Fibroblast of lung (primary cell): ENCODE data around the gene TRERF1. TPM values are rescaled to one million over a fixed set of nuclear protein-coding genes. Genes with fewer than 3 reads are reported as not detected.

Experiments used
- DNase-seq, 2 donors: peaks; one replicate each; pipeline versions ENCODE4 v3.0.0 to v3.0.0-alpha.2; 2010; ENCODE audit warnings: low read depth in 2 of 2
- H2AFZ ChIP-seq: 2 replicates; pipeline ENCODE4 v1.5.1; 2012; ENCODE audit warnings: low read length, control low read depth, inconsistent platforms
- H3K27ac ChIP-seq: 2 replicates; pipeline ENCODE4 v1.5.1; 2011; ENCODE audit warnings: low read length, control low read depth; ENCODE audit not compliant: insufficient read depth
- H3K27me3 ChIP-seq: 2 replicates; pipeline ENCODE4 v1.5.1; 2011; ENCODE audit warnings: mild to moderate bottlenecking, low read length; ENCODE audit not compliant: control insufficient read depth, insufficient read depth
- H3K36me3 ChIP-seq: 2 replicates; pipeline ENCODE4 v1.5.1; 2011; ENCODE audit warnings: low read length; ENCODE audit not compliant: control insufficient read depth, insufficient read depth
- H3K4me1 ChIP-seq: 2 replicates; pipeline ENCODE4 v1.5.1; 2011; ENCODE audit warnings: low read length; ENCODE audit not compliant: control insufficient read depth, insufficient read depth; ENCODE audit errors: extremely low read depth
- H3K4me2 ChIP-seq: 2 replicates; pipeline ENCODE4 v1.5.1; 2011; ENCODE audit warnings: low read length, control low read depth; ENCODE audit not compliant: insufficient read depth; ENCODE audit errors: extremely low read depth
- H3K4me3 ChIP-seq, 4 experiments: fragments of 200-600 bp in 1 of 4; sonication (generic) in 1 of 4; replicated peaks in 1 of 4; 2 replicates each; pipeline ENCODE4 v1.5.1; 2011 to 2016; ENCODE audit warnings: low read length in 4 of 4, low read depth in 3 of 4, mild to moderate bottlenecking in 3 of 4, control low read depth in 2 of 4, inconsistent platforms in 1 of 4, mixed read lengths in 1 of 4; ENCODE audit not compliant: insufficient read depth in 1 of 4; ENCODE audit errors: control extremely low read depth in 1 of 4
- H3K79me2 ChIP-seq: 2 replicates; pipeline ENCODE4 v1.5.1; 2012; ENCODE audit warnings: mild to moderate bottlenecking, low read length, inconsistent platforms; ENCODE audit not compliant: control insufficient read depth, insufficient read depth
- H3K9ac ChIP-seq: 2 replicates; pipeline ENCODE4 v1.5.1; 2011; ENCODE audit warnings: mild to moderate bottlenecking, low read length, control low read depth; ENCODE audit not compliant: insufficient read depth
- H3K9me3 ChIP-seq: 2 replicates; pipeline ENCODE4 v1.5.1; 2012; ENCODE audit warnings: low read depth, low read length; ENCODE audit not compliant: control insufficient read depth, insufficient read depth
- H4K20me1 ChIP-seq: 2 replicates; pipeline ENCODE4 v1.5.1; 2011; ENCODE audit warnings: low read length; ENCODE audit not compliant: control insufficient read depth, insufficient read depth; ENCODE audit errors: extremely low read depth
- EZH2 ChIP-seq: IDR thresholded peaks from 2 replicates; pipeline ENCODE4 v1.5.1; 2012; ENCODE audit warnings: low read length, control low read depth, mild to moderate bottlenecking; ENCODE audit errors: missing control alignments
- polyA plus RNA-seq, 2 donors: library from polyadenylated mRNA; depleted of rRNA in 1 of 2; stranded (reverse) in 1 of 2; unstranded in 1 of 2; fragments of >200 nt; gene quantifications; 2 replicates each; pipeline ENCODE4 v1.2.1, GENCODE V29; 2011 to 2012; ENCODE audit warnings: missing spikeins in 1 of 2
- total RNA-seq: library from RNA; depleted of rRNA; stranded (reverse); fragments of >200 nt; gene quantifications from 2 replicates; pipeline ENCODE4 v1.2.1, GENCODE V29; 2014
- TF ChIP-seq, protein P1 (sequence below), 2 donors: IDR thresholded peaks in 1 of 2; conservative IDR thresholded peaks in 1 of 2; 1 replicate in 1 of 2; 2 replicates in 1 of 2; pipeline ENCODE4 v1.5.1; 2011 to 2012; ENCODE audit warnings: low read length in 2 of 2, control low read depth in 1 of 2, inconsistent platforms in 1 of 2, low read depth in 1 of 2, mild to moderate bottlenecking in 1 of 2

Gene TRERF1
- total and polyA plus RNA-seq, 2 donors (not counting 1 experiment from before 2014, with no cell fraction given): 6.3 to 8.3 TPM

GRCh38 chr6:42188406-42188805 is 263.3 kb downstream of the TRERF1 start:
- Histone ChIP-seq H3K36me3 (no peaks in the 10 kb centered on the region), H4K20me1 (no peaks in the 10 kb centered on the region)
- TF ChIP-seq EZH2: no peak
- TF ChIP-seq, protein P1, sequence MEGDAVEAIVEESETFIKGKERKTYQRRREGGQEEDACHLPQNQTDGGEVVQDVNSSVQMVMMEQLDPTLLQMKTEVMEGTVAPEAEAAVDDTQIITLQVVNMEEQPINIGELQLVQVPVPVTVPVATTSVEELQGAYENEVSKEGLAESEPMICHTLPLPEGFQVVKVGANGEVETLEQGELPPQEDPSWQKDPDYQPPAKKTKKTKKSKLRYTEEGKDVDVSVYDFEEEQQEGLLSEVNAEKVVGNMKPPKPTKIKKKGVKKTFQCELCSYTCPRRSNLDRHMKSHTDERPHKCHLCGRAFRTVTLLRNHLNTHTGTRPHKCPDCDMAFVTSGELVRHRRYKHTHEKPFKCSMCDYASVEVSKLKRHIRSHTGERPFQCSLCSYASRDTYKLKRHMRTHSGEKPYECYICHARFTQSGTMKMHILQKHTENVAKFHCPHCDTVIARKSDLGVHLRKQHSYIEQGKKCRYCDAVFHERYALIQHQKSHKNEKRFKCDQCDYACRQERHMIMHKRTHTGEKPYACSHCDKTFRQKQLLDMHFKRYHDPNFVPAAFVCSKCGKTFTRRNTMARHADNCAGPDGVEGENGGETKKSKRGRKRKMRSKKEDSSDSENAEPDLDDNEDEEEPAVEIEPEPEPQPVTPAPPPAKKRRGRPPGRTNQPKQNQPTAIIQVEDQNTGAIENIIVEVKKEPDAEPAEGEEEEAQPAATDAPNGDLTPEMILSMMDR (conservative IDR thresholded peaks at IDR 0.05 in 1 of 2, IDR thresholded peaks at IDR 0.05 in 1 of 2; ENCODE audit: low read depth in 1 of 2, low read length in 2 of 2): no peak

GRCh38 chr6:42185597-42185996 is 266.1 kb downstream of the TRERF1 start:
- no peaks in the 10 kb centered on the region for H3K9me3 ChIP-seq
- H3K27ac ChIP-seq: no peak overlapping the region
- H3K27me3 ChIP-seq: peaks cover 2% of the 10 kb centered on the region
- H3K4me2 ChIP-seq: no peak overlapping the region
- no peak overlapping the region for H3K9ac ChIP-seq
- H3K36me3 ChIP-seq: no peaks in the 10 kb centered on the region
- peak in 1 of 2 donors; percentile 82 for DNase-seq
- no peak for TF ChIP-seq EZH2
- TF ChIP-seq, protein P1 (conservative IDR thresholded peaks at IDR 0.05 in 1 of 2, IDR thresholded peaks at IDR 0.05 in 1 of 2; ENCODE audit: low read depth in 1 of 2, low read length in 2 of 2): no peak
- H3K4me1 ChIP-seq: peaks cover 1% of the 10 kb centered on the region
- no peaks in the 10 kb centered on the region for H3K79me2 ChIP-seq
- H2AFZ ChIP-seq: no peak overlapping the region
- no peak overlapping the region for H3K4me3 ChIP-seq
- H4K20me1 ChIP-seq: no peaks in the 10 kb centered on the region

More at GRCh38 chr6:42188406-42188805, 263.3 kb downstream of the TRERF1 start:
- no peak overlapping the region for H3K4me3 ChIP-seq
- peaks cover 2% of the 10 kb centered on the region for H3K4me1 ChIP-seq
- no peak overlapping the region for H3K27ac ChIP-seq
- H3K4me2 ChIP-seq: no peak overlapping the region
- H2AFZ ChIP-seq: no peak overlapping the region
- peaks cover 2% of the 10 kb centered on the region for H3K27me3 ChIP-seq
- no peaks in the 10 kb centered on the region for H3K79me2 ChIP-seq
- no peak overlapping the region for H3K9ac ChIP-seq
- no peak for DNase-seq
- no peaks in the 10 kb centered on the region for H3K9me3 ChIP-seq

DNA sequence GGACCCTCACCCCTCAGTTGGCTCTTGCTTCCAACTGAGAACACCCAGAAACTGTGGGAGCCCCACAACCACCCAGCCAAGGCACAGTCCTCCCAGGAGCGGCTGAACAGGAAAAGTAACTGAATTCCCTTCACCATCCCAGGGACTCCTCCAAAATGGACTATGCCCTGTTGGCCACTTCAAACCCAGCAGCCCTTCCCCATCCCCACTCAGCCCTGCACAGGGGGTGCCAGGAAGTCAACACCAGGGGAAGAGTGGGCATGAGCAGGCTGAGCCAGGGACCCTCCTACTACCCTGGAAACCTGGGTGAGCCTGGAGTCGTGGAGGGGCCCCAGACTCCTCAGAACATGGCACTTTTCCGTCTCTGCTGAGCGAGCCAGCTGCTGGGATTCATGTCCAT is 267.3 kb downstream of the TRERF1 start:
- H2AFZ ChIP-seq: no peak overlapping the region
- no peak overlapping the region for H3K9ac ChIP-seq
- H3K4me1 ChIP-seq: no peaks in the 10 kb centered on the region
- H3K9me3 ChIP-seq: no peaks in the 10 kb centered on the region
- no peaks in the 10 kb centered on the region for H3K36me3 ChIP-seq
- no peaks in the 10 kb centered on the region for H4K20me1 ChIP-seq
- DNase-seq: no peak
- H3K79me2 ChIP-seq: no peaks in the 10 kb centered on the region
- H3K4me2 ChIP-seq: no peak overlapping the region
- TF ChIP-seq, protein P1 (conservative IDR thresholded peaks at IDR 0.05 in 1 of 2, IDR thresholded peaks at IDR 0.05 in 1 of 2; ENCODE audit: low read depth in 1 of 2, low read length in 2 of 2): no peak
- TF ChIP-seq EZH2: no peak
- peaks cover 2% of the 10 kb centered on the region for H3K27me3 ChIP-seq
- H3K4me3 ChIP-seq: no peak overlapping the region
- H3K27ac ChIP-seq: no peak overlapping the region
